GM12878 (cell line): Measurements from ENCODE around the gene EYS. TPM values are rescaled to one million over a fixed set of nuclear protein-coding genes. Genes with fewer than 3 reads are reported as not detected.

Experiments used
- ATAC-seq: fragments of 200-7000 bp; cut with Tn5 transposase; 3 replicates; pipeline ENCODE4 v1.9.1; 2020; ENCODE audit warnings: mild to moderate bottlenecking, moderate library complexity
- BruUV-seq: library from RNA; stranded (reverse); fragments of 400-500 nt; replicated peaks from 2 replicates; lab custom pipeline; 2021; lab: Mats Ljungman, UMichigan
- CTCF ChIA-PET: fragments of 300-600 bp; sonication (Branson Sonifier 250); formaldehyde crosslinking; extraction: SDS; loops from one replicate; lab custom pipeline; 2021; ENCODE audit warnings: inconsistent platforms; lab: Yijun Ruan, JAX
- POLR2A ChIA-PET: fragments of 350-600 bp; formaldehyde crosslinking; extraction: SDS; loops from one replicate; lab custom pipeline; 2021; ENCODE audit warnings: inconsistent platforms; lab: Charles Lee
- RAD21 ChIA-PET: fragments of 300-600 bp; sonication (Branson Sonifier 250); formaldehyde crosslinking; loops from one replicate; lab custom pipeline; 2023; ENCODE audit warnings: antibody characterized with exemption; ENCODE audit not compliant: unreplicated experiment; lab: Charles Lee
- SMC1A ChIA-PET: fragments of 300-600 bp; sonication (Branson Sonifier 250); formaldehyde crosslinking; loops from one replicate; lab custom pipeline; 2023; ENCODE audit not compliant: unreplicated experiment, uncharacterized antibody; lab: Charles Lee
- DNase-seq: peaks from one replicate; pipeline ENCODE4 v3.0.0-alpha.2; 2011; ENCODE audit warnings: low read depth, low spot score
- FAIRE-seq: peaks from 3 replicates; lab custom pipeline; 2011; peaks lifted over from hg19 to GRCh38; lab: Jason Lieb, UNC
- H2AFZ ChIP-seq: 2 replicates; pipeline ENCODE4 v1.6.0; 2011; ENCODE audit warnings: low read depth, low read length, control low read depth; ENCODE audit not compliant: control insufficient read depth
- H3K27ac ChIP-seq: 2 replicates; pipeline ENCODE4 v1.5.1; 2011; ENCODE audit warnings: control low read depth; ENCODE audit not compliant: control insufficient read depth, insufficient read depth
- H3K27me3 ChIP-seq, 2 experiments: replicated peaks in 1 of 2; 2 replicates each; pipeline versions ENCODE4 v1.6.0 to v1.6.1; 2011; ENCODE audit warnings: low read length in 1 of 2; ENCODE audit not compliant: control insufficient read depth in 2 of 2, insufficient read depth in 2 of 2
- H3K36me3 ChIP-seq, 2 experiments: 2 replicates each; pipeline ENCODE4 v1.5.1; 2011; ENCODE audit warnings: low read length in 1 of 2; ENCODE audit not compliant: control insufficient read depth in 2 of 2, insufficient read depth in 2 of 2
- H3K4me1 ChIP-seq: 2 replicates; pipeline ENCODE4 v1.6.1; 2011; ENCODE audit warnings: mild to moderate bottlenecking, low read length, moderate library complexity, mixed read lengths; ENCODE audit not compliant: control insufficient read depth, insufficient read depth
- H3K4me2 ChIP-seq: 2 replicates; pipeline ENCODE4 v1.6.0; 2011; ENCODE audit warnings: control low read depth; ENCODE audit not compliant: control insufficient read depth, insufficient read depth
- H3K4me3 ChIP-seq: fragments of 200-600 bp; sonication (generic); 2 replicates; pipeline ENCODE4 v1.5.1; 2016
- H3K79me2 ChIP-seq: 2 replicates; pipeline ENCODE4 v1.6.0; 2011; ENCODE audit warnings: low read length; ENCODE audit not compliant: control insufficient read depth, insufficient read depth
- H3K9ac ChIP-seq: 2 replicates; pipeline ENCODE4 v1.8.0; 2011; ENCODE audit warnings: low read length, control low read depth, mixed read lengths; ENCODE audit not compliant: control insufficient read depth, insufficient read depth
- H3K9me3 ChIP-seq: replicated peaks from 3 replicates; pipeline ENCODE4 v1.5.1; 2011; ENCODE audit warnings: mild to moderate bottlenecking, low read length; ENCODE audit not compliant: control insufficient read depth, insufficient read depth
- H4K20me1 ChIP-seq: 2 replicates; pipeline ENCODE4 v1.6.0; 2011; ENCODE audit not compliant: control insufficient read depth, insufficient read depth
- BCLAF1 ChIP-seq: fragments of 450-650 bp; IDR thresholded peaks from 2 replicates; pipeline ENCODE4 v1.6.1; 2017; ENCODE audit warnings: antibody characterized with exemption, mild to moderate bottlenecking, moderate library complexity
- CBX5 ChIP-seq: sonication (generic); IDR thresholded peaks from 2 replicates; pipeline ENCODE4 v1.6.1; 2016; ENCODE audit warnings: low read depth, moderate library complexity, mild to moderate bottlenecking, inconsistent platforms
- MTA2 ChIP-seq: fragments of 450-650 bp; IDR thresholded peaks from 2 replicates; pipeline ENCODE4 v1.6.1; 2016; ENCODE audit warnings: low read depth, mild to moderate bottlenecking, moderate library complexity
- PKNOX1 ChIP-seq: fragments of 450-650 bp; IDR thresholded peaks from 2 replicates; pipeline ENCODE4 v1.6.1; 2016; ENCODE audit warnings: mild to moderate bottlenecking
- PRDM15 ChIP-seq: fragments of 450-650 bp; formaldehyde crosslinking; IDR thresholded peaks from 2 replicates; pipeline ENCODE4 v1.4.0; 2020; ENCODE audit warnings: mild to moderate bottlenecking, moderate library complexity
- SIN3A ChIP-seq: IDR thresholded peaks from 2 replicates; pipeline ENCODE4 v1.6.1; 2012; ENCODE audit warnings: low read depth, low read length, improper control_type of control experiment
- SMARCA5 ChIP-seq: fragments of 450-650 bp; IDR thresholded peaks from 2 replicates; pipeline ENCODE4 v1.6.1; 2017; ENCODE audit warnings: mild to moderate bottlenecking
- SREBF2 ChIP-seq: IDR thresholded peaks from 2 replicates; pipeline ENCODE4 v1.6.1; 2012; ENCODE audit warnings: mild to moderate bottlenecking, low read length
- TAF1 ChIP-seq: IDR thresholded peaks from 2 replicates; pipeline ENCODE4 v1.6.1; 2011; ENCODE audit warnings: mild to moderate bottlenecking, low read depth, low read length, borderline replicate concordance
- in situ Hi-C: fragments of 300-500 bp; cut with MboI; formaldehyde crosslinking; loops from 9 replicates; pipeline ENCODE4 v1.14.3; 2018; ENCODE audit warnings: mixed read lengths
- intact Hi-C: fragments of 100-400 bp; cut with micrococcal nuclease; formaldehyde crosslinking; loops from one replicate; pipeline ENCODE4 v1.14.2; 2022; ENCODE audit not compliant: unreplicated experiment
- polyA plus RNA-seq, 11 experiments: library from polyadenylated mRNA; depleted of rRNA in 4 of 11; unstranded in 6 of 11; stranded (reverse) in 5 of 11; fragments of >200 nt; fragmentation: Nextera tagmentation in 4 of 11; fragmentation: Illumina TruSeq in 1 of 11; extraction: Ambion mirVana in 4 of 11; extraction: Trizol in 1 of 11; gene quantifications; 1 replicate in 1 of 11; 2 replicates in 10 of 11; pipeline versions ENCODE4 v1.2.1 to v1.2.3, GENCODE V29; 2011 to 2016; ENCODE audit warnings: inconsistent platforms in 2 of 11, missing spikeins in 2 of 11, low read depth in 1 of 11
- total RNA-seq, 4 experiments: library from RNA; depleted of rRNA in 3 of 4; stranded (reverse); fragments of >200 nt in 3 of 4; fragmentation: Illumina TruSeq in 1 of 4; extraction: Trizol in 1 of 4; gene quantifications; 2 replicates each; pipeline versions ENCODE4 v1.2.1 to v1.2.3, GENCODE V29; 2013 to 2021

The EYS gene
- total and polyA plus RNA-seq, 10 of the 15 experiments (the other 5 are each of a cell fraction or from before 2014, with no cell fraction given), result under 0.01 to 0.14 (median 0.02) TPM; not detected in 1

GRCh38 chr6:64949257-64949656, 757.8 kb downstream of the EYS start (continued):
- TF ChIP-seq PRDM15 (CRISPR knock-in tag) (no peak), BCLAF1 (no peak), SIN3A (no peak), SMARCA5 (no peak), CBX5 (no peak), TAF1 (no peak)
- TF ChIP-seq, all 136 proteins: peak for 0

- no peak overlapping the region for H3K4me2 ChIP-seq
- FAIRE-seq (no peak), ATAC-seq (no peak), DNase-seq (no peak)
- no peaks in the 10 kb centered on the region for H3K79me2 ChIP-seq
- no peaks in the 10 kb centered on the region for H3K27me3 ChIP-seq
- no peak overlapping the region for H3K27ac ChIP-seq
- ChIA-PET CTCF (no interaction called here), RAD21 (no interaction called here), POLR2A (no interaction called here), SMC1A (no interaction called here)
- in situ Hi-C loops, result no loop called here
- intact Hi-C loops, result no loop called here
- H2AFZ ChIP-seq, result no peak overlapping the region
- no peaks in the 10 kb centered on the region for H3K36me3 ChIP-seq
- H3K9ac ChIP-seq, result no peak overlapping the region
- H3K9me3 ChIP-seq, result no peaks in the 10 kb centered on the region
- no peak overlapping the region for H3K4me3 ChIP-seq
- TF ChIP-seq PKNOX1 (no peak), MTA2 (no peak), SREBF2 (no peak)
- no TSS peak for BruUV-seq
- no peaks in the 10 kb centered on the region for H4K20me1 ChIP-seq
- no peaks in the 10 kb centered on the region for H3K4me1 ChIP-seq
Observed at GRCh38 chr6:64948261-64948660, 758.8 kb downstream of the EYS start.
